SK-N-SH (cell line): ENCODE measurements around the gene CEP131. TPM values are rescaled to one million over a fixed set of nuclear protein-coding genes. Genes with fewer than 3 reads are reported as not detected.

ENCODE experiments used
- CTCF ChIA-PET: fragments of 300-600, 350-600 bp; formaldehyde crosslinking; extraction: SDS; loops from one replicate; lab custom pipeline; 2021; lab: Yijun Ruan, JAX
- POLR2A ChIA-PET: fragments of 350-600 bp; sonication (Branson Sonifier 250); formaldehyde crosslinking; extraction: SDS; loops from one replicate; lab custom pipeline; 2020; ENCODE audit warnings: antibody characterized with exemption, inconsistent platforms; lab: Yijun Ruan, JAX
- DNase-seq: peaks from one replicate; pipeline ENCODE4 v3.0.0; 2012
- H2AFZ ChIP-seq: fragments of 200-600 bp; sonication (generic); 2 replicates; pipeline ENCODE4 v1.8.1; 2016; ENCODE audit warnings: antibody characterized with exemption, mild to moderate bottlenecking, low read depth
- H3F3A ChIP-seq: fragments of 200-600 bp; sonication (generic); replicated peaks from 2 replicates; pipeline ENCODE3; 2016; ENCODE audit warnings: antibody characterized with exemption, mild to moderate bottlenecking; ENCODE audit not compliant: insufficient read depth
- H3K27ac ChIP-seq, 2 experiments: fragments of 200-500 bp in 1 of 2; fragments of 200-600 bp in 1 of 2; sonication (Bioruptor generic) in 1 of 2; sonication (generic), shearing (Covaris generic) in 1 of 2; 2 replicates each; pipeline versions ENCODE4 v1.5.1 to v1.6.1; 2014 to 2016; ENCODE audit warnings: low read depth in 2 of 2, inconsistent platforms in 1 of 2, low read length in 1 of 2, mild to moderate bottlenecking in 1 of 2, mixed read lengths in 1 of 2
- H3K27me3 ChIP-seq: fragments of 200-600 bp; sonication (generic), shearing (Covaris generic); 2 replicates; pipeline ENCODE4 v1.6.1; 2016; ENCODE audit warnings: mixed run types; ENCODE audit not compliant: insufficient read depth
- H3K36me3 ChIP-seq, 2 experiments: fragments of 200-500 bp in 1 of 2; fragments of 200-600 bp in 1 of 2; sonication (Bioruptor generic) in 1 of 2; sonication (generic) in 1 of 2; replicated peaks in 1 of 2; 2 replicates each; pipeline versions ENCODE3 to v1.5.1; 2014 to 2016; ENCODE audit warnings: low read length in 1 of 2, mild to moderate bottlenecking in 1 of 2; ENCODE audit not compliant: insufficient read depth in 2 of 2, control insufficient read depth in 1 of 2
- H3K4me1 ChIP-seq, 2 experiments: fragments of 200-500 bp in 1 of 2; fragments of 200-600 bp in 1 of 2; sonication (Bioruptor generic) in 1 of 2; sonication (generic), shearing (Covaris generic) in 1 of 2; 2 replicates each; pipeline versions ENCODE4 v1.5.1 to v1.6.1; 2014 to 2016; ENCODE audit warnings: low read depth in 1 of 2, low read length in 1 of 2, mixed run types in 1 of 2; ENCODE audit not compliant: insufficient read depth in 2 of 2, control insufficient read depth in 1 of 2
- H3K4me2 ChIP-seq: fragments of 200-600 bp; sonication (generic), shearing (Covaris generic); 2 replicates; pipeline ENCODE4 v1.6.1; 2017; ENCODE audit warnings: mixed run types
- H3K4me3 ChIP-seq, 2 experiments: fragments of 200-500 bp in 1 of 2; fragments of 200-600 bp in 1 of 2; sonication (Bioruptor generic) in 1 of 2; sonication (generic), shearing (Covaris generic) in 1 of 2; 2 replicates each; pipeline versions ENCODE4 v1.5.1 to v1.8.1; 2014 to 2016; ENCODE audit warnings: low read depth in 2 of 2, inconsistent platforms in 1 of 2, low read length in 1 of 2, mild to moderate bottlenecking in 1 of 2, mixed read lengths in 1 of 2, moderate library complexity in 1 of 2
- H3K79me2 ChIP-seq: fragments of 200-600 bp; sonication (generic); 2 replicates; pipeline ENCODE4 v1.8.1; 2017; ENCODE audit warnings: mild to moderate bottlenecking; ENCODE audit not compliant: insufficient read depth
- H3K9ac ChIP-seq: fragments of 200-600 bp; sonication (generic); 2 replicates; pipeline ENCODE4 v1.6.1; 2017; ENCODE audit warnings: mixed run types
- H3K9me2 ChIP-seq: fragments of 200-600 bp; sonication (generic); 2 replicates; pipeline ENCODE4 v1.6.1; 2017; ENCODE audit warnings: mixed run types
- H3K9me3 ChIP-seq: fragments of 200-600 bp; sonication (generic); 2 replicates; pipeline ENCODE4 v1.6.1; 2017; ENCODE audit warnings: mixed run types, mild to moderate bottlenecking, moderate library complexity
- H4K20me1 ChIP-seq: fragments of 200-600 bp; sonication (generic); 2 replicates; pipeline ENCODE4 v1.6.1; 2017; ENCODE audit warnings: mild to moderate bottlenecking, mixed run types; ENCODE audit not compliant: insufficient read depth
- MEF2A ChIP-seq: IDR thresholded peaks from 2 replicates; pipeline ENCODE4 v1.4.0; 2012; ENCODE audit warnings: low read depth, borderline replicate concordance
- NFIC ChIP-seq: IDR thresholded peaks from 2 replicates; pipeline ENCODE4 v1.4.0; 2012; ENCODE audit warnings: borderline replicate concordance
- REST ChIP-seq: IDR thresholded peaks from 2 replicates; pipeline ENCODE4 v1.6.1; 2012; ENCODE audit warnings: mild to moderate bottlenecking, low read depth, low read length, moderate library complexity
- RXRA ChIP-seq: IDR thresholded peaks from 2 replicates; pipeline ENCODE4 v1.4.0; 2012; ENCODE audit warnings: low read depth, mild to moderate bottlenecking, borderline replicate concordance
- TAF1 ChIP-seq: IDR thresholded peaks from 2 replicates; pipeline ENCODE4 v1.6.1; 2012; ENCODE audit warnings: low read depth, mild to moderate bottlenecking, low read length, moderate library complexity, borderline replicate concordance
- whole genome bisulfite sequencing: methylation state at CpG from one replicate; pipeline ENCODE4 v1.1.6; 2017; ENCODE audit warnings: low lambda C conversion rate; 5-methylcytosine and 5-hydroxymethylcytosine counted together
- polyA plus RNA-seq, 3 experiments: library from polyadenylated mRNA; depleted of rRNA; stranded (reverse); fragments of >200 nt; gene quantifications; 2 replicates each; pipeline ENCODE4 v1.2.3, GENCODE V29; 2012

Gene CEP131
- polyA plus RNA-seq, 1 of the 3 experiments (the other 2 are of a cell fraction): 34.8 TPM

- peak overlapping the region in 1 of 2 experiments; percentile 21; a peak in 1 of 4 replicates for H3K4me3 ChIP-seq
- H3K27ac ChIP-seq: peak overlapping the region in 1 of 2 experiments; percentile 62; a peak in 2 of 4 replicates
- H3K4me2 ChIP-seq: no peak overlapping the region
- 80% methylated on average over 13 of the region's 15 CpGs for WGBS
- no peaks in the 10 kb centered on the region for H3K27me3 ChIP-seq
- H3K9ac ChIP-seq: no peak overlapping the region
- H3K79me2 ChIP-seq: peaks cover 13% of the 10 kb centered on the region; the same call in 1 of the 2 replicates
- no peak for TF ChIP-seq RXRA
- no peak for TF ChIP-seq TAF1
- no peak for TF ChIP-seq NFIC
- TF ChIP-seq, all 33 proteins: peak for 0
- Histone ChIP-seq H3K9me2 (no peaks in the 10 kb centered on the region), H3K9me3 (no peaks in the 10 kb centered on the region), H3K4me1 (peaks cover 0 to 33% of the 10 kb centered on the region in 2 experiments; a peak in 1 of 4 replicates), H3F3A (no peaks in the 10 kb centered on the region), H4K20me1 (peaks cover 12% of the 10 kb centered on the region; the same call in 1 of the 2 replicates), H3K36me3 (peaks cover 35 to 44% of the 10 kb centered on the region in 2 experiments), H2AFZ (no peak overlapping the region)
- CTCF ChIA-PET: interaction anchor here (0.6 to 11.3 kb wide), 70 partner anchors 9 to 768 kb away, joined by 3 to 140 read pairs (median 4); partner anchors contain the start of genes BAHCC1, CEP131, FAAP100 and NDUFAF8
- POLR2A ChIA-PET: interaction anchor here (1.3 kb wide), 1 partner anchor 232 kb away, joined by 5 read pairs; no protein-coding TSS in a partner anchor
- DNase-seq: no peak
Observed at GRCh38 chr17:81252987-81253329, 30.2 kb upstream of the CEP131 start.

- Histone ChIP-seq H3K9ac (no peak overlapping the region), H4K20me1 (peaks cover 7% of the 10 kb centered on the region; the same call in 1 of the 2 replicates), H3K27ac (peak overlapping the region in 1 of 2 experiments; percentile 62; a peak in 2 of 4 replicates), H3K27me3 (no peaks in the 10 kb centered on the region), H3K4me2 (no peak overlapping the region), H3K9me3 (no peaks in the 10 kb centered on the region), H3K4me3 (no peak overlapping the region), H2AFZ (no peak overlapping the region), H3K79me2 (peaks cover 13% of the 10 kb centered on the region; the same call in 1 of the 2 replicates), H3F3A (no peaks in the 10 kb centered on the region), H3K9me2 (no peaks in the 10 kb centered on the region), H3K36me3 (peaks cover 36 to 40% of the 10 kb centered on the region in 2 experiments), H3K4me1 (peaks cover 0 to 27% of the 10 kb centered on the region in 2 experiments; a peak in 1 of 4 replicates)
- TF ChIP-seq MEF2A (no peak), REST (no peak)
- POLR2A ChIA-PET: interaction anchor here (1.3 kb wide), 1 partner anchor 232 kb away, joined by 5 read pairs; no protein-coding TSS in a partner anchor
- CTCF ChIA-PET: interaction anchor here (0.6 to 11.3 kb wide), 72 partner anchors 10 to 769 kb away, joined by 3 to 140 read pairs (median 4); partner anchors contain the start of genes BAHCC1, CEP131, FAAP100 and NDUFAF8
- WGBS: 88% methylated on average over 15 of the region's 15 CpGs
- DNase-seq: no peak
Observed at GRCh38 chr17:81252326-81252986, 29.7 kb upstream of the CEP131 start.
